HS-5 (cell line): ENCODE results near the gene SLAMF7.

Source experiments
- DNase-seq: peaks from one replicate; pipeline ENCODE4 v3.0.0-alpha.2; 2012; ENCODE audit warnings: low read depth

The SLAMF7 gene

GRCh38 chr1:160745551-160745950 lies 6.5 kb downstream of the SLAMF7 start:
- DNase-seq, result no peak

GRCh38 chr1:160746836-160747500 lies 7.9 kb downstream of the SLAMF7 start:
- DNase-seq, result no peak

GRCh38 chr1:160747717-160748116 lies 8.7 kb downstream of the SLAMF7 start:
- DNase-seq, result no peak

GRCh38 chr1:160748181-160748877 lies 9.3 kb downstream of the SLAMF7 start:
- no peak for DNase-seq

GRCh38 chr1:160748878-160749269 lies 9.8 kb downstream of the SLAMF7 start:
- DNase-seq, result no peak

- DNase-seq, result no peak
Observed at GRCh38 chr1:160750608-160751007, 11.6 kb downstream of the SLAMF7 start.

GRCh38 chr1:160752406-160752805 lies 13.4 kb downstream of the SLAMF7 start:
- DNase-seq, result no peak

GRCh38 chr1:160752924-160753323 lies 13.9 kb downstream of the SLAMF7 start:
- no peak for DNase-seq

GRCh38 chr1:160753594-160753993 lies 14.5 kb downstream of the SLAMF7 start:
- no peak for DNase-seq

- DNase-seq, result no peak
Observed at GRCh38 chr1:160755461-160755860, 16.4 kb downstream of the SLAMF7 start.

GRCh38 chr1:160755911-160756848 lies 17.1 kb downstream of the SLAMF7 start:
- no peak for DNase-seq

GRCh38 chr1:160756849-160757201 lies 17.8 kb downstream of the SLAMF7 start:
- DNase-seq, result no peak

- DNase-seq, result no peak
Observed at GRCh38 chr1:160758521-160758920, 19.5 kb downstream of the SLAMF7 start.

GRCh38 chr1:160759740-160760139 lies 20.7 kb downstream of the SLAMF7 start:
- DNase-seq, result no peak

GRCh38 chr1:160761046-160761445 lies 22.0 kb downstream of the SLAMF7 start:
- no peak for DNase-seq

GRCh38 chr1:160761886-160762285 lies 22.8 kb downstream of the SLAMF7 start:
- DNase-seq, result no peak

GRCh38 chr1:160763993-160764392 lies 24.9 kb downstream of the SLAMF7 start:
- DNase-seq, result no peak

- no peak for DNase-seq
Observed at GRCh38 chr1:160767395-160768294, 28.6 kb downstream of the SLAMF7 start.

GRCh38 chr1:160768295-160768657 lies 29.2 kb downstream of the SLAMF7 start:
- DNase-seq, result no peak

GRCh38 chr1:160772331-160772730 lies 33.3 kb downstream of the SLAMF7 start:
- DNase-seq, result no peak

GRCh38 chr1:160773093-160773492 lies 34.0 kb downstream of the SLAMF7 start:
- no peak for DNase-seq
